GM12878 (cell line): ENCODE data around the gene KAT2B. TPM values are rescaled to one million over a fixed set of nuclear protein-coding genes. Genes with fewer than 3 reads are reported as not detected.
A peak's percentile ranks its signal among the peaks of the same experiment; 100 is the strongest.

ENCODE experiments used
- CREM ChIP-seq: IDR thresholded peaks from 2 replicates; pipeline ENCODE4 v1.6.1; 2014; ENCODE audit warnings: antibody characterized with exemption, low read depth
- EED ChIP-seq: sonication (generic); IDR thresholded peaks from 2 replicates; pipeline ENCODE4 v1.6.1; 2016; ENCODE audit warnings: antibody characterized with exemption, low read depth
- NBN ChIP-seq: fragments of 450-650 bp; IDR thresholded peaks from 2 replicates; pipeline ENCODE4 v1.6.1; 2016
- NR2C1 ChIP-seq: fragments of 450-650 bp; IDR thresholded peaks from 2 replicates; pipeline ENCODE4 v1.6.1; 2017; ENCODE audit warnings: antibody characterized with exemption, mild to moderate bottlenecking, moderate library complexity
- POLR2A ChIP-seq: IDR thresholded peaks from 2 replicates; pipeline ENCODE4 v1.6.1; 2011; ENCODE audit warnings: low read depth, mild to moderate bottlenecking, low read length
- POLR2AphosphoS5 ChIP-seq: IDR thresholded peaks from 2 replicates; pipeline ENCODE4 v1.6.1; 2011; ENCODE audit warnings: mild to moderate bottlenecking, low read length, inconsistent platforms
- RUNX3 ChIP-seq: IDR thresholded peaks from 2 replicates; pipeline ENCODE4 v1.6.1; 2012; ENCODE audit warnings: low read length, inconsistent platforms
- SIN3A ChIP-seq: IDR thresholded peaks from 2 replicates; pipeline ENCODE4 v1.6.1; 2012; ENCODE audit warnings: low read depth, low read length, improper control_type of control experiment
- SREBF1 ChIP-seq: IDR thresholded peaks from 2 replicates; pipeline ENCODE4 v1.6.1; 2012; ENCODE audit warnings: mild to moderate bottlenecking, low read length
- SUZ12 ChIP-seq: fragments of 200-600 bp; sonication (generic); IDR thresholded peaks from one replicate; pipeline ENCODE4 v1.6.1; 2018; ENCODE audit warnings: antibody characterized with exemption, mild to moderate bottlenecking; ENCODE audit not compliant: unreplicated experiment
- TCF12 ChIP-seq: IDR thresholded peaks from 2 replicates; pipeline ENCODE4 v1.6.1; 2011; ENCODE audit warnings: low read depth, mild to moderate bottlenecking, low read length
- polyA plus RNA-seq, 11 experiments: library from polyadenylated mRNA; depleted of rRNA in 4 of 11; unstranded in 6 of 11; stranded (reverse) in 5 of 11; fragments of >200 nt; fragmentation: Nextera tagmentation in 4 of 11; fragmentation: Illumina TruSeq in 1 of 11; extraction: Ambion mirVana in 4 of 11; extraction: Trizol in 1 of 11; gene quantifications; 1 replicate in 1 of 11; 2 replicates in 10 of 11; pipeline versions ENCODE4 v1.2.1 to v1.2.3, GENCODE V29; 2011 to 2016; ENCODE audit warnings: inconsistent platforms in 2 of 11, missing spikeins in 2 of 11, low read depth in 1 of 11
- total RNA-seq, 4 experiments: library from RNA; depleted of rRNA in 3 of 4; stranded (reverse); fragments of >200 nt in 3 of 4; fragmentation: Illumina TruSeq in 1 of 4; extraction: Trizol in 1 of 4; gene quantifications; 2 replicates each; pipeline versions ENCODE4 v1.2.1 to v1.2.3, GENCODE V29; 2013 to 2021
- TF ChIP-seq, protein P1 (sequence below): fragments of 450-650 bp; IDR thresholded peaks from 2 replicates; pipeline ENCODE4 v1.6.1; 2018; ENCODE audit warnings: mild to moderate bottlenecking, low read depth, moderate library complexity; ENCODE audit not compliant: partially characterized antibody
- TF ChIP-seq, protein P2 (sequence below): IDR thresholded peaks from 2 replicates; pipeline ENCODE4 v1.6.1; 2011; ENCODE audit warnings: borderline replicate concordance, low read depth, mild to moderate bottlenecking, moderate library complexity, low read length; ENCODE audit not compliant: insufficient read depth, poor library complexity, severe bottlenecking
- TF ChIP-seq, protein P3 (sequence below): fragments of 450-650 bp; IDR thresholded peaks from 2 replicates; pipeline ENCODE4 v1.6.1; 2017; ENCODE audit warnings: mild to moderate bottlenecking, moderate library complexity
- TF ChIP-seq, protein P4 (sequence below): fragments of 450-650 bp; IDR thresholded peaks from 2 replicates; pipeline ENCODE4 v1.6.1; 2014; ENCODE audit warnings: mild to moderate bottlenecking
- TF ChIP-seq, protein P5 (sequence below): IDR thresholded peaks from 2 replicates; pipeline ENCODE4 v1.6.1; 2012; ENCODE audit warnings: low read length, inconsistent platforms
- TF ChIP-seq, protein P6 (sequence below): fragments of 450-650 bp; conservative IDR thresholded peaks from 2 replicates; pipeline ENCODE4 v1.6.1; 2017; ENCODE audit warnings: mild to moderate bottlenecking, moderate library complexity

The KAT2B gene
- total and polyA plus RNA-seq, 10 of the 15 experiments (the other 5 are each of a cell fraction or from before 2014, with no cell fraction given) = 2.9 to 15.2 (median 10.2) TPM

DNA sequence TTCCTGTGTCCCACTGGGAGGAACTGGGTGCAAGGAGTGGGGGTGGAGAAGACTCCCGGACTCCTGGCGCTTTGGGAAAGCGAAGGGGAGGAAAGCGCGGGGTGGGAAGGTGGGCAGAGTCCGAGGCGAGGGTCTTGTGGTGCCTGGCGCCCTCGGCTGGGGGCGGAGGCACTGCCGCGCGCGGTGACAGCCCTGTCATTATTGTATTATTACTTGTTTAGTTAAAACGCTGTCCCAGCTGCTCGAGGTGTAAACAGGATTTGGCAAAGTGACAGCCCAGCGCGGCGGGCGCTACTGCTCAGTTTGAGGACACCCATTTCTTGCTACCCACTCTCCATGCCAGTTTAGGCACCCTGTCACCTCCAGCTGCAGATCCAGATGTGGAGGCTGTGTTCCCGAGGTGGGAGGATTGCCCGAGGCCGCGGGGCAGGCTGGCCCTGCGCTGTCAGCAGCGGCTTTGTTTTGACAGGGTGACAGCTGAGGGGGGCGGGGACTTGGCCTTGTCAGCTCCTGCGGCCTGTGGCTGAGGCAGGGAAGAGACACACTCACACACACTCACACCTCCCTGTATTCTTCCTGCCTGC lies 1.0 kb downstream of the KAT2B start (continued):
- TF ChIP-seq SUZ12 = no peak
- TF ChIP-seq TCF12 = 0 out of 2 replicates have a peak, but pooled peaks have one; percentile 34
- TF ChIP-seq, protein P1, sequence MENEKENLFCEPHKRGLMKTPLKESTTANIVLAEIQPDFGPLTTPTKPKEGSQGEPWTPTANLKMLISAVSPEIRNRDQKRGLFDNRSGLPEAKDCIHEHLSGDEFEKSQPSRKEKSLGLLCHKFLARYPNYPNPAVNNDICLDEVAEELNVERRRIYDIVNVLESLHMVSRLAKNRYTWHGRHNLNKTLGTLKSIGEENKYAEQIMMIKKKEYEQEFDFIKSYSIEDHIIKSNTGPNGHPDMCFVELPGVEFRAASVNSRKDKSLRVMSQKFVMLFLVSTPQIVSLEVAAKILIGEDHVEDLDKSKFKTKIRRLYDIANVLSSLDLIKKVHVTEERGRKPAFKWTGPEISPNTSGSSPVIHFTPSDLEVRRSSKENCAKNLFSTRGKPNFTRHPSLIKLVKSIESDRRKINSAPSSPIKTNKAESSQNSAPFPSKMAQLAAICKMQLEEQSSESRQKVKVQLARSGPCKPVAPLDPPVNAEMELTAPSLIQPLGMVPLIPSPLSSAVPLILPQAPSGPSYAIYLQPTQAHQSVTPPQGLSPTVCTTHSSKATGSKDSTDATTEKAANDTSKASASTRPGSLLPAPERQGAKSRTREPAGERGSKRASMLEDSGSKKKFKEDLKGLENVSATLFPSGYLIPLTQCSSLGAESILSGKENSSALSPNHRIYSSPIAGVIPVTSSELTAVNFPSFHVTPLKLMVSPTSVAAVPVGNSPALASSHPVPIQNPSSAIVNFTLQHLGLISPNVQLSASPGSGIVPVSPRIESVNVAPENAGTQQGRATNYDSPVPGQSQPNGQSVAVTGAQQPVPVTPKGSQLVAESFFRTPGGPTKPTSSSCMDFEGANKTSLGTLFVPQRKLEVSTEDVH = no peak
- TF ChIP-seq, protein P2, sequence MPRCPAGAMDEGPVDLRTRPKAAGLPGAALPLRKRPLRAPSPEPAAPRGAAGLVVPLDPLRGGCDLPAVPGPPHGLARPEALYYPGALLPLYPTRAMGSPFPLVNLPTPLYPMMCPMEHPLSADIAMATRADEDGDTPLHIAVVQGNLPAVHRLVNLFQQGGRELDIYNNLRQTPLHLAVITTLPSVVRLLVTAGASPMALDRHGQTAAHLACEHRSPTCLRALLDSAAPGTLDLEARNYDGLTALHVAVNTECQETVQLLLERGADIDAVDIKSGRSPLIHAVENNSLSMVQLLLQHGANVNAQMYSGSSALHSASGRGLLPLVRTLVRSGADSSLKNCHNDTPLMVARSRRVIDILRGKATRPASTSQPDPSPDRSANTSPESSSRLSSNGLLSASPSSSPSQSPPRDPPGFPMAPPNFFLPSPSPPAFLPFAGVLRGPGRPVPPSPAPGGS = no peak
- TF ChIP-seq SREBF1 = no peak
- 0 out of 2 replicates have a peak, but pooled peaks have one; percentile 41 for TF ChIP-seq EED
- TF ChIP-seq, protein P3, sequence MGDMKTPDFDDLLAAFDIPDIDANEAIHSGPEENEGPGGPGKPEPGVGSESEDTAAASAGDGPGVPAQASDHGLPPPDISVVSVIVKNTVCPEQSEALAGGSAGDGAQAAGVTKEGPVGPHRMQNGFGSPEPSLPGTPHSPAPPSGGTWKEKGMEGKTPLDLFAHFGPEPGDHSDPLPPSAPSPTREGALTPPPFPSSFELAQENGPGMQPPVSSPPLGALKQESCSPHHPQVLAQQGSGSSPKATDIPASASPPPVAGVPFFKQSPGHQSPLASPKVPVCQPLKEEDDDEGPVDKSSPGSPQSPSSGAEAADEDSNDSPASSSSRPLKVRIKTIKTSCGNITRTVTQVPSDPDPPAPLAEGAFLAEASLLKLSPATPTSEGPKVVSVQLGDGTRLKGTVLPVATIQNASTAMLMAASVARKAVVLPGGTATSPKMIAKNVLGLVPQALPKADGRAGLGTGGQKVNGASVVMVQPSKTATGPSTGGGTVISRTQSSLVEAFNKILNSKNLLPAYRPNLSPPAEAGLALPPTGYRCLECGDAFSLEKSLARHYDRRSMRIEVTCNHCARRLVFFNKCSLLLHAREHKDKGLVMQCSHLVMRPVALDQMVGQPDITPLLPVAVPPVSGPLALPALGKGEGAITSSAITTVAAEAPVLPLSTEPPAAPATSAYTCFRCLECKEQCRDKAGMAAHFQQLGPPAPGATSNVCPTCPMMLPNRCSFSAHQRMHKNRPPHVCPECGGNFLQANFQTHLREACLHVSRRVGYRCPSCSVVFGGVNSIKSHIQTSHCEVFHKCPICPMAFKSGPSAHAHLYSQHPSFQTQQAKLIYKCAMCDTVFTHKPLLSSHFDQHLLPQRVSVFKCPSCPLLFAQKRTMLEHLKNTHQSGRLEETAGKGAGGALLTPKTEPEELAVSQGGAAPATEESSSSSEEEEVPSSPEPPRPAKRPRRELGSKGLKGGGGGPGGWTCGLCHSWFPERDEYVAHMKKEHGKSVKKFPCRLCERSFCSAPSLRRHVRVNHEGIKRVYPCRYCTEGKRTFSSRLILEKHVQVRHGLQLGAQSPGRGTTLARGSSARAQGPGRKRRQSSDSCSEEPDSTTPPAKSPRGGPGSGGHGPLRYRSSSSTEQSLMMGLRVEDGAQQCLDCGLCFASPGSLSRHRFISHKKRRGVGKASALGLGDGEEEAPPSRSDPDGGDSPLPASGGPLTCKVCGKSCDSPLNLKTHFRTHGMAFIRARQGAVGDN = peak; percentile 17; the same call in 1 of the 2 replicates
- no peak for TF ChIP-seq POLR2AphosphoS5
- peak; percentile 50; the same call in 1 of the 2 replicates for TF ChIP-seq POLR2A
- peak; percentile 61 for TF ChIP-seq RUNX3
- TF ChIP-seq, protein P4, sequence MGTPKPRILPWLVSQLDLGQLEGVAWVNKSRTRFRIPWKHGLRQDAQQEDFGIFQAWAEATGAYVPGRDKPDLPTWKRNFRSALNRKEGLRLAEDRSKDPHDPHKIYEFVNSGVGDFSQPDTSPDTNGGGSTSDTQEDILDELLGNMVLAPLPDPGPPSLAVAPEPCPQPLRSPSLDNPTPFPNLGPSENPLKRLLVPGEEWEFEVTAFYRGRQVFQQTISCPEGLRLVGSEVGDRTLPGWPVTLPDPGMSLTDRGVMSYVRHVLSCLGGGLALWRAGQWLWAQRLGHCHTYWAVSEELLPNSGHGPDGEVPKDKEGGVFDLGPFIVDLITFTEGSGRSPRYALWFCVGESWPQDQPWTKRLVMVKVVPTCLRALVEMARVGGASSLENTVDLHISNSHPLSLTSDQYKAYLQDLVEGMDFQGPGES = no peak
- TF ChIP-seq NR2C1 = no peak
- TF ChIP-seq SIN3A = peak; percentile 97
- TF ChIP-seq CREM = peak; percentile 20; the same call in 1 of the 2 replicates
- TF ChIP-seq, protein P5, sequence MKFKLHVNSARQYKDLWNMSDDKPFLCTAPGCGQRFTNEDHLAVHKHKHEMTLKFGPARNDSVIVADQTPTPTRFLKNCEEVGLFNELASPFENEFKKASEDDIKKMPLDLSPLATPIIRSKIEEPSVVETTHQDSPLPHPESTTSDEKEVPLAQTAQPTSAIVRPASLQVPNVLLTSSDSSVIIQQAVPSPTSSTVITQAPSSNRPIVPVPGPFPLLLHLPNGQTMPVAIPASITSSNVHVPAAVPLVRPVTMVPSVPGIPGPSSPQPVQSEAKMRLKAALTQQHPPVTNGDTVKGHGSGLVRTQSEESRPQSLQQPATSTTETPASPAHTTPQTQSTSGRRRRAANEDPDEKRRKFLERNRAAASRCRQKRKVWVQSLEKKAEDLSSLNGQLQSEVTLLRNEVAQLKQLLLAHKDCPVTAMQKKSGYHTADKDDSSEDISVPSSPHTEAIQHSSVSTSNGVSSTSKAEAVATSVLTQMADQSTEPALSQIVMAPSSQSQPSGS = no peak
- TF ChIP-seq NBN = 0 out of 2 replicates have a peak, but pooled peaks have one; percentile 35
- TF ChIP-seq, protein P6, sequence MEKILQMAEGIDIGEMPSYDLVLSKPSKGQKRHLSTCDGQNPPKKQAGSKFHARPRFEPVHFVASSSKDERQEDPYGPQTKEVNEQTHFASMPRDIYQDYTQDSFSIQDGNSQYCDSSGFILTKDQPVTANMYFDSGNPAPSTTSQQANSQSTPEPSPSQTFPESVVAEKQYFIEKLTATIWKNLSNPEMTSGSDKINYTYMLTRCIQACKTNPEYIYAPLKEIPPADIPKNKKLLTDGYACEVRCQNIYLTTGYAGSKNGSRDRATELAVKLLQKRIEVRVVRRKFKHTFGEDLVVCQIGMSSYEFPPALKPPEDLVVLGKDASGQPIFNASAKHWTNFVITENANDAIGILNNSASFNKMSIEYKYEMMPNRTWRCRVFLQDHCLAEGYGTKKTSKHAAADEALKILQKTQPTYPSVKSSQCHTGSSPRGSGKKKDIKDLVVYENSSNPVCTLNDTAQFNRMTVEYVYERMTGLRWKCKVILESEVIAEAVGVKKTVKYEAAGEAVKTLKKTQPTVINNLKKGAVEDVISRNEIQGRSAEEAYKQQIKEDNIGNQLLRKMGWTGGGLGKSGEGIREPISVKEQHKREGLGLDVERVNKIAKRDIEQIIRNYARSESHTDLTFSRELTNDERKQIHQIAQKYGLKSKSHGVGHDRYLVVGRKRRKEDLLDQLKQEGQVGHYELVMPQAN = peak; percentile 98
